MM.1S (cell line): ENCODE results near the gene TNFRSF6B.

ENCODE experiments used
- CTCF ChIP-seq: fragments of 300-600 bp; sonication (generic); IDR thresholded peaks from 2 replicates; pipeline ENCODE4 v1.5.1; 2016; ENCODE audit warnings: antibody characterized with exemption, low read length, mixed read lengths
- EZH2 ChIP-seq: fragments of 300-600 bp; sonication (generic); optimal IDR thresholded peaks from 2 replicates; pipeline ENCODE3; 2017; ENCODE audit warnings: low read depth, mild to moderate bottlenecking, antibody characterized with exemption, low read length, mixed read lengths
- EZH2phosphoT487 ChIP-seq: fragments of 300-600 bp; sonication (generic); IDR thresholded peaks from 2 replicates; pipeline ENCODE4 v1.6.1; 2018; ENCODE audit warnings: antibody characterized with exemption, low read length

DNA sequence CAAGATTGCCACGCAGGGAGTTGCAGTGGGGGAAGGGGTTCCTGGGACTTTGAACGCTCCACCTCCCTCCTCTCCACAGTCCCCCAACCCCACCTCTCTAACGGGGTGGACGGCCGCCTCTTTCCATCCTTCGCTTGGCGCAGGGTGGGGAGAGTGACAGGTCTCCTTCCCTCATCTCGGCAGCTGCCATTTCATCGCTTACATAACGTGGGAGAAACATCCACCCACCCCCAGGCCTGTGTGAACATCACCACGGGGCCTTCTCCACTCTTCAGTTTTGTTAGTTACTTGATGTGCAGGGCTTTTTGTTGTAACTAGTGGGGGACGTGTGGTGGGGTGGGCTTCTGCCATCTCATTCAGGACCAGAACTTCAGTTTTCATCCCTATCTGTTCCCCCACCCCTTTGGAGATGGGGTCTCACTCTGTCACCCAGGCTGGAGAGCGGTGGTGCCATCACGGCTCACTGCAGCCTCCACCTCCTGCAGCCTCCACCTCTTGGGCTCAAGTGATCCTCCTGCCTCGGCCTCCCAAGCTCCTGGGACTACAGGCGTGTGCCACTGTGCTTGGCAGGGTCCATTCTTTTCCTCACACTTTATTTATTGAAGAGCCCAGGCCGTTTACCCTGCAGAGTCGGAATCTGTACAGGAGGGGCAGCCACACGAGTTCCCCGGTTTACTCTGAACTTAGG, 20.6 kb upstream of the TNFRSF6B start:
- TF ChIP-seq CTCF: no peak
- no peak for TF ChIP-seq EZH2
- no peak for TF ChIP-seq EZH2phosphoT487
